SK-N-SH (cell line): ENCODE data around the gene SKIC2. TPM values are rescaled to one million over a fixed set of nuclear protein-coding genes. Genes with fewer than 3 reads are reported as not detected.
A peak's percentile ranks its signal among the peaks of the same experiment; 100 is the strongest.

Source experiments
- CTCF ChIA-PET: fragments of 300-600, 350-600 bp; formaldehyde crosslinking; extraction: SDS; loops from one replicate; lab custom pipeline; 2021; lab: Yijun Ruan, JAX
- POLR2A ChIA-PET: fragments of 350-600 bp; sonication (Branson Sonifier 250); formaldehyde crosslinking; extraction: SDS; loops from one replicate; lab custom pipeline; 2020; ENCODE audit warnings: antibody characterized with exemption, inconsistent platforms; lab: Yijun Ruan, JAX
- DNase-seq: peaks from one replicate; pipeline ENCODE4 v3.0.0; 2012
- H2AFZ ChIP-seq: fragments of 200-600 bp; sonication (generic); 2 replicates; pipeline ENCODE4 v1.8.1; 2016; ENCODE audit warnings: antibody characterized with exemption, mild to moderate bottlenecking, low read depth
- H3F3A ChIP-seq: fragments of 200-600 bp; sonication (generic); replicated peaks from 2 replicates; pipeline ENCODE3; 2016; ENCODE audit warnings: antibody characterized with exemption, mild to moderate bottlenecking; ENCODE audit not compliant: insufficient read depth
- H3K27ac ChIP-seq, 2 experiments: fragments of 200-500 bp in 1 of 2; fragments of 200-600 bp in 1 of 2; sonication (Bioruptor generic) in 1 of 2; sonication (generic), shearing (Covaris generic) in 1 of 2; 2 replicates each; pipeline versions ENCODE4 v1.5.1 to v1.6.1; 2014 to 2016; ENCODE audit warnings: low read depth in 2 of 2, inconsistent platforms in 1 of 2, low read length in 1 of 2, mild to moderate bottlenecking in 1 of 2, mixed read lengths in 1 of 2
- H3K27me3 ChIP-seq: fragments of 200-600 bp; sonication (generic), shearing (Covaris generic); 2 replicates; pipeline ENCODE4 v1.6.1; 2016; ENCODE audit warnings: mixed run types; ENCODE audit not compliant: insufficient read depth
- H3K36me3 ChIP-seq, 2 experiments: fragments of 200-500 bp in 1 of 2; fragments of 200-600 bp in 1 of 2; sonication (Bioruptor generic) in 1 of 2; sonication (generic) in 1 of 2; replicated peaks in 1 of 2; 2 replicates each; pipeline versions ENCODE3 to v1.5.1; 2014 to 2016; ENCODE audit warnings: low read length in 1 of 2, mild to moderate bottlenecking in 1 of 2; ENCODE audit not compliant: insufficient read depth in 2 of 2, control insufficient read depth in 1 of 2
- H3K4me1 ChIP-seq, 2 experiments: fragments of 200-500 bp in 1 of 2; fragments of 200-600 bp in 1 of 2; sonication (Bioruptor generic) in 1 of 2; sonication (generic), shearing (Covaris generic) in 1 of 2; 2 replicates each; pipeline versions ENCODE4 v1.5.1 to v1.6.1; 2014 to 2016; ENCODE audit warnings: low read depth in 1 of 2, low read length in 1 of 2, mixed run types in 1 of 2; ENCODE audit not compliant: insufficient read depth in 2 of 2, control insufficient read depth in 1 of 2
- H3K4me2 ChIP-seq: fragments of 200-600 bp; sonication (generic), shearing (Covaris generic); 2 replicates; pipeline ENCODE4 v1.6.1; 2017; ENCODE audit warnings: mixed run types
- H3K4me3 ChIP-seq, 2 experiments: fragments of 200-500 bp in 1 of 2; fragments of 200-600 bp in 1 of 2; sonication (Bioruptor generic) in 1 of 2; sonication (generic), shearing (Covaris generic) in 1 of 2; 2 replicates each; pipeline versions ENCODE4 v1.5.1 to v1.8.1; 2014 to 2016; ENCODE audit warnings: low read depth in 2 of 2, inconsistent platforms in 1 of 2, low read length in 1 of 2, mild to moderate bottlenecking in 1 of 2, mixed read lengths in 1 of 2, moderate library complexity in 1 of 2
- H3K79me2 ChIP-seq: fragments of 200-600 bp; sonication (generic); 2 replicates; pipeline ENCODE4 v1.8.1; 2017; ENCODE audit warnings: mild to moderate bottlenecking; ENCODE audit not compliant: insufficient read depth
- H3K9ac ChIP-seq: fragments of 200-600 bp; sonication (generic); 2 replicates; pipeline ENCODE4 v1.6.1; 2017; ENCODE audit warnings: mixed run types
- H3K9me2 ChIP-seq: fragments of 200-600 bp; sonication (generic); 2 replicates; pipeline ENCODE4 v1.6.1; 2017; ENCODE audit warnings: mixed run types
- H3K9me3 ChIP-seq: fragments of 200-600 bp; sonication (generic); 2 replicates; pipeline ENCODE4 v1.6.1; 2017; ENCODE audit warnings: mixed run types, mild to moderate bottlenecking, moderate library complexity
- H4K20me1 ChIP-seq: fragments of 200-600 bp; sonication (generic); 2 replicates; pipeline ENCODE4 v1.6.1; 2017; ENCODE audit warnings: mild to moderate bottlenecking, mixed run types; ENCODE audit not compliant: insufficient read depth
- FOSL2 ChIP-seq: IDR thresholded peaks from 2 replicates; pipeline ENCODE4 v1.4.0; 2012; ENCODE audit warnings: low read depth, mild to moderate bottlenecking, moderate library complexity, borderline replicate concordance
- FOXM1 ChIP-seq: IDR thresholded peaks from 2 replicates; pipeline ENCODE4 v1.4.0; 2012; ENCODE audit warnings: low read depth, mild to moderate bottlenecking
- IRF3 ChIP-seq: fragments of 150-350 bp; IDR thresholded peaks from 2 replicates; pipeline ENCODE4 v1.6.1; 2016; ENCODE audit warnings: mild to moderate bottlenecking, low read depth, low read length
- JUND ChIP-seq: IDR thresholded peaks from 2 replicates; pipeline ENCODE4 v1.4.0; 2012
- MAX ChIP-seq: IDR thresholded peaks from 2 replicates; pipeline ENCODE4 v1.4.0; 2012; ENCODE audit warnings: low read depth
- MXI1 ChIP-seq: IDR thresholded peaks from 2 replicates; pipeline ENCODE4 v1.6.1; 2012; ENCODE audit warnings: mild to moderate bottlenecking, low read depth, low read length, improper control_type of control experiment
- NFIC ChIP-seq: IDR thresholded peaks from 2 replicates; pipeline ENCODE4 v1.4.0; 2012; ENCODE audit warnings: borderline replicate concordance
- REST ChIP-seq: IDR thresholded peaks from 2 replicates; pipeline ENCODE4 v1.6.1; 2012; ENCODE audit warnings: mild to moderate bottlenecking, low read depth, low read length, moderate library complexity
- RFX5 ChIP-seq: IDR thresholded peaks from 2 replicates; pipeline ENCODE4 v1.6.1; 2012; ENCODE audit warnings: mild to moderate bottlenecking, improper control_type of control experiment, low read length
- TAF1 ChIP-seq: IDR thresholded peaks from 2 replicates; pipeline ENCODE4 v1.6.1; 2012; ENCODE audit warnings: low read depth, mild to moderate bottlenecking, low read length, moderate library complexity, borderline replicate concordance
- USF1 ChIP-seq: IDR thresholded peaks from 2 replicates; pipeline ENCODE4 v1.4.0; 2012; ENCODE audit warnings: low read depth, borderline replicate concordance
- WGBS: methylation state at CpG from one replicate; pipeline ENCODE4 v1.1.6; 2017; ENCODE audit warnings: low lambda C conversion rate; 5-methylcytosine and 5-hydroxymethylcytosine counted together
- polyA plus RNA-seq, 3 experiments: library from polyadenylated mRNA; depleted of rRNA; stranded (reverse); fragments of >200 nt; gene quantifications; 2 replicates each; pipeline ENCODE4 v1.2.3, GENCODE V29; 2012

Gene SKIC2
- polyA plus RNA-seq, 1 of the 3 experiments (the other 2 are of a cell fraction): 89.4 TPM

GRCh38 chr6:31935823-31936222, 23.2 kb upstream of the SKIC2 start (continued):
- TF ChIP-seq REST: no peak

- H3K4me3 ChIP-seq: no peak overlapping the region
- peak overlapping the region; percentile 41; the same call in 1 of the 2 replicates for H3K4me2 ChIP-seq
- no peak overlapping the region for H3K27ac ChIP-seq
- ChIA-PET POLR2A (interaction anchor here (0.8 kb wide), 1 partner anchor 10 kb away, joined by 4 read pairs; no protein-coding TSS in a partner anchor), CTCF (interaction anchor here (1.1 to 2.5 kb wide), 2 partner anchors 12 to 149 kb away, joined by 3 to 14 read pairs; no protein-coding TSS in a partner anchor)
- H3K9me2 ChIP-seq: no peaks in the 10 kb centered on the region
- no peaks in the 10 kb centered on the region for H3K9me3 ChIP-seq
- H3K36me3 ChIP-seq: no peaks in the 10 kb centered on the region
- H3K79me2 ChIP-seq: no peaks in the 10 kb centered on the region
- no peak for DNase-seq
- no peaks in the 10 kb centered on the region for H3K27me3 ChIP-seq
- 17% methylated on average over 6 of the region's 6 CpGs for WGBS
- H3K4me1 ChIP-seq: peaks cover 0 to 7% of the 10 kb centered on the region in 2 experiments; a peak in 1 of 4 replicates
- TF ChIP-seq FOXM1 (no peak), RFX5 (no peak), NFIC (no peak), MAX (no peak), MXI1 (no peak)
- no peaks in the 10 kb centered on the region for H4K20me1 ChIP-seq
- H3K9ac ChIP-seq: no peak overlapping the region
- H2AFZ ChIP-seq: 0 out of 2 replicates have a peak overlapping the region, but pooled peaks have one; percentile 59
- H3F3A ChIP-seq: peaks cover 6% of the 10 kb centered on the region
These were observed 18.7 kb upstream of the SKIC2 start for GRCh38 chr6:31940256-31940664.

- Histone ChIP-seq H3K36me3 (no peaks in the 10 kb centered on the region), H3K4me2 (no peak overlapping the region), H4K20me1 (no peaks in the 10 kb centered on the region), H3K79me2 (no peaks in the 10 kb centered on the region), H3K4me3 (no peak overlapping the region), H3F3A (peaks cover 15% of the 10 kb centered on the region), H3K27me3 (no peaks in the 10 kb centered on the region), H3K9ac (no peak overlapping the region), H3K9me3 (no peaks in the 10 kb centered on the region), H3K27ac (no peak overlapping the region), H3K4me1 (peaks cover 9 to 17% of the 10 kb centered on the region in 2 experiments; a peak in 1 of 4 replicates), H3K9me2 (no peaks in the 10 kb centered on the region), H2AFZ (no peak overlapping the region)
- ChIA-PET CTCF (interaction anchor here (2.4 kb wide), 1 partner anchor 9 kb away, joined by 16 read pairs; no protein-coding TSS in a partner anchor), POLR2A (interaction anchor here (2.1 kb wide), 1 partner anchor 8 kb away, joined by 7 read pairs; no protein-coding TSS in a partner anchor)
- DNase-seq: no peak
- no peak for TF ChIP-seq TAF1
- TF ChIP-seq NFIC: no peak
- no peak for TF ChIP-seq FOSL2
- TF ChIP-seq IRF3: no peak
- TF ChIP-seq JUND: no peak
- no peak for TF ChIP-seq USF1
- 65% methylated on average over 3 of the region's 3 CpGs for WGBS
These were observed 15.2 kb upstream of the SKIC2 start for GRCh38 chr6:31943742-31944141.
